H1 (cell line): ENCODE data around the gene CD63. TPM values are rescaled to one million over a fixed set of nuclear protein-coding genes. Genes with fewer than 3 reads are reported as not detected.

Source experiments
- CTCF ChIA-PET: fragments of 300-600 bp; sonication (Branson Sonifier 250); formaldehyde crosslinking; loops from one replicate; lab custom pipeline; 2021; ENCODE audit not compliant: partially characterized antibody; lab: Charles Lee
- POLR2A ChIA-PET: fragments of 300-600 bp; sonication (Branson Sonifier 250); formaldehyde crosslinking; loops from one replicate; lab custom pipeline; 2021; ENCODE audit warnings: inconsistent platforms; ENCODE audit not compliant: partially characterized antibody; lab: Charles Lee
- DNase-seq, 2 experiments: peaks; one replicate each; pipeline versions ENCODE4 v3.0.0 to v3.0.0-alpha.2; 2010 to 2022; ENCODE audit warnings: low spot score in 2 of 2, low read depth in 1 of 2, mixed read lengths in 1 of 2
- FAIRE-seq: peaks from 2 replicates; lab custom pipeline; 2011; peaks lifted over from hg19 to GRCh38; lab: Jason Lieb, UNC
- H2AFZ ChIP-seq: 2 replicates; pipeline ENCODE4 v1.8.1; 2012; ENCODE audit warnings: low read length, inconsistent platforms
- H2AK5ac ChIP-seq: 2 replicates; pipeline ENCODE4 v1.6.1; 2013; ENCODE audit warnings: low read depth, low read length
- H2BK120ac ChIP-seq: replicated peaks from 2 replicates; pipeline ENCODE3; 2013; ENCODE audit warnings: low read depth, low read length, inconsistent platforms
- H2BK12ac ChIP-seq: 2 replicates; pipeline ENCODE4 v1.6.1; 2013; ENCODE audit warnings: low read depth, low read length
- H2BK15ac ChIP-seq: 2 replicates; pipeline ENCODE4 v1.6.1; 2013; ENCODE audit warnings: low read length
- H2BK20ac ChIP-seq: 2 replicates; pipeline ENCODE4 v1.6.1; 2013; ENCODE audit warnings: low read length
- H2BK5ac ChIP-seq: 2 replicates; pipeline ENCODE4 v1.6.1; 2013; ENCODE audit warnings: low read depth, low read length
- H3K14ac ChIP-seq: 2 replicates; pipeline ENCODE4 v1.6.1; 2013; ENCODE audit warnings: inconsistent platforms; ENCODE audit not compliant: insufficient read length
- H3K18ac ChIP-seq: 2 replicates; pipeline ENCODE4 v1.6.1; 2013; ENCODE audit warnings: low read length; ENCODE audit errors: extremely low read depth
- H3K23ac ChIP-seq: 2 replicates; pipeline ENCODE4 v1.6.1; 2013; ENCODE audit warnings: inconsistent platforms; ENCODE audit not compliant: insufficient read length
- H3K23me2 ChIP-seq: 2 replicates; pipeline ENCODE4 v1.6.1; 2013; ENCODE audit warnings: low read depth, low read length
- H3K27ac ChIP-seq: 2 replicates; pipeline ENCODE4 v1.6.1; 2011; ENCODE audit warnings: low read depth, low read length, inconsistent platforms
- H3K27me3 ChIP-seq, 4 experiments: replicated peaks in 1 of 4; 1 replicate in 1 of 4; 2 replicates in 3 of 4; pipeline versions ENCODE4 v1.6.1 to v1.8.1; 2011 to 2013; ENCODE audit warnings: low read length in 3 of 4, mild to moderate bottlenecking in 3 of 4, inconsistent platforms in 2 of 4, mixed read lengths in 2 of 4, moderate library complexity in 1 of 4; ENCODE audit not compliant: control insufficient read depth in 3 of 4, insufficient read depth in 3 of 4; ENCODE audit errors: extremely low read depth in 1 of 4
- H3K36me3 ChIP-seq, 4 experiments: 2 replicates each; pipeline versions ENCODE4 v1.6.1 to v1.8.1; 2011 to 2013; ENCODE audit warnings: mild to moderate bottlenecking in 4 of 4, low read length in 3 of 4, moderate library complexity in 2 of 4, control low read depth in 1 of 4, inconsistent platforms in 1 of 4; ENCODE audit not compliant: insufficient read depth in 4 of 4, control insufficient read depth in 2 of 4
- H3K4ac ChIP-seq: replicated peaks from 2 replicates; pipeline ENCODE3; 2013; ENCODE audit warnings: low read length, low read depth, mixed read lengths, inconsistent platforms; ENCODE audit not compliant: insufficient read length
- H3K4me1 ChIP-seq, 4 experiments: replicated peaks in 1 of 4; 1 replicate in 1 of 4; 2 replicates in 3 of 4; pipeline versions ENCODE4 v1.6.1 to v1.8.1; 2011 to 2013; ENCODE audit warnings: low read length in 3 of 4, inconsistent platforms in 2 of 4, mixed read lengths in 1 of 4; ENCODE audit not compliant: insufficient read depth in 4 of 4, control insufficient read depth in 3 of 4
- H3K4me2 ChIP-seq, 2 experiments: 2 replicates each; pipeline versions ENCODE4 v1.6.1 to v1.8.1; 2011 to 2013; ENCODE audit warnings: low read depth in 2 of 2, low read length in 2 of 2, control low read depth in 1 of 2, inconsistent platforms in 1 of 2, mild to moderate bottlenecking in 1 of 2; ENCODE audit not compliant: insufficient read depth in 1 of 2
- H3K4me3 ChIP-seq, 4 experiments: fragments of 200-600, 300-600 bp in 1 of 4; sonication (generic), shearing (Covaris generic), sonication (Bioruptor Twin) in 1 of 4; 2 replicates each; pipeline versions ENCODE4 v1.5.1 to v1.8.1; 2011 to 2016; ENCODE audit warnings: low read length in 4 of 4, low read depth in 3 of 4, control low read depth in 2 of 4, inconsistent platforms in 2 of 4, mild to moderate bottlenecking in 2 of 4, mixed read lengths in 1 of 4, moderate library complexity in 1 of 4; ENCODE audit not compliant: insufficient read depth in 2 of 4; ENCODE audit errors: extremely low read depth in 1 of 4
- H3K56ac ChIP-seq: replicated peaks from 2 replicates; pipeline ENCODE3; 2013; ENCODE audit warnings: low read depth, mild to moderate bottlenecking, mixed read lengths, low read length, inconsistent platforms; ENCODE audit not compliant: insufficient read length
- H3K79me1 ChIP-seq: 2 replicates; pipeline ENCODE4 v1.6.1; 2013; ENCODE audit warnings: low read depth, low read length, control low read depth
- H3K79me2 ChIP-seq, 2 experiments: 2 replicates each; pipeline versions ENCODE4 v1.6.1 to v1.8.1; 2012 to 2013; ENCODE audit warnings: low read length in 2 of 2, mild to moderate bottlenecking in 2 of 2, inconsistent platforms in 1 of 2; ENCODE audit not compliant: insufficient read depth in 2 of 2, control insufficient read depth in 1 of 2
- H3K9ac ChIP-seq, 4 experiments: replicated peaks in 1 of 4; 1 replicate in 1 of 4; 2 replicates in 3 of 4; pipeline versions ENCODE4 v1.6.1 to v1.8.1; 2011 to 2013; ENCODE audit warnings: low read depth in 3 of 4, low read length in 3 of 4, control low read depth in 2 of 4, mild to moderate bottlenecking in 2 of 4, moderate library complexity in 2 of 4, inconsistent platforms in 1 of 4; ENCODE audit errors: extremely low read depth in 1 of 4
- H3K9me3 ChIP-seq, 2 experiments: 2 replicates each; pipeline versions ENCODE4 v1.6.1 to v1.8.1; 2012 to 2013; ENCODE audit warnings: mild to moderate bottlenecking in 2 of 2, moderate library complexity in 2 of 2, control low read depth in 1 of 2, inconsistent platforms in 1 of 2, low read depth in 1 of 2, low read length in 1 of 2, mixed read lengths in 1 of 2; ENCODE audit not compliant: insufficient read depth in 2 of 2
- H4K20me1 ChIP-seq, 2 experiments: replicated peaks in 1 of 2; 2 replicates each; pipeline versions ENCODE3 to v1.8.1; 2011 to 2013; ENCODE audit warnings: inconsistent platforms in 2 of 2, low read length in 2 of 2, mild to moderate bottlenecking in 1 of 2; ENCODE audit not compliant: insufficient read depth in 2 of 2, control insufficient read depth in 1 of 2
- H4K5ac ChIP-seq: 2 replicates; pipeline ENCODE4 v1.6.1; 2013; ENCODE audit warnings: low read length, low read depth, mixed read lengths, inconsistent platforms; ENCODE audit not compliant: insufficient read length
- H4K8ac ChIP-seq: 2 replicates; pipeline ENCODE4 v1.8.0; 2013; ENCODE audit warnings: mild to moderate bottlenecking, moderate library complexity, low read length, inconsistent platforms; ENCODE audit not compliant: insufficient read depth; ENCODE audit errors: extremely low read depth
- H4K91ac ChIP-seq: replicated peaks from 2 replicates; pipeline ENCODE3; 2013; ENCODE audit warnings: low read length, mixed read lengths, inconsistent platforms; ENCODE audit not compliant: insufficient read length
- JUND ChIP-seq: IDR thresholded peaks from 2 replicates; pipeline ENCODE4 v1.6.1; 2011; ENCODE audit warnings: mild to moderate bottlenecking, improper control_type of control experiment, low read length
- RNF2 ChIP-seq: fragments of 200-900, 300-1000 bp; sonication (generic); IDR thresholded peaks from 2 replicates; pipeline ENCODE4 v1.7.1; 2016; ENCODE audit warnings: borderline replicate concordance, low read depth, mild to moderate bottlenecking, antibody characterized with exemption, low read length; ENCODE audit not compliant: poor library complexity, severe bottlenecking; ENCODE audit errors: missing control alignments
- SIN3A ChIP-seq, 2 experiments: IDR thresholded peaks in 1 of 2; conservative IDR thresholded peaks in 1 of 2; 2 replicates each; pipeline ENCODE4 v1.6.1; 2011 to 2012; ENCODE audit warnings: low read length in 2 of 2, improper control_type of control experiment in 1 of 2, low read depth in 1 of 2, mild to moderate bottlenecking in 1 of 2
- WGBS, 2 experiments: shearing (Covaris generic) in 1 of 2; methylation state at CpG; one replicate each; pipeline versions ENCODE4 v1.1.6 to v1.1.7; 2013 to 2015; ENCODE audit warnings: low lambda C conversion rate in 2 of 2, mixed read lengths in 2 of 2, inconsistent platforms in 1 of 2, low coverage in 1 of 2, missing lambda C conversion rate in 1 of 2; ENCODE audit not compliant: insufficient replicate concordance in 2 of 2, insufficient coverage in 1 of 2, insufficient read length in 1 of 2; ENCODE audit errors: extremely low coverage in 1 of 2, missing lambda C conversion rate in 1 of 2; 5-methylcytosine and 5-hydroxymethylcytosine counted together
- polyA plus RNA-seq, 7 experiments: library from polyadenylated mRNA; depleted of rRNA in 3 of 7; stranded (reverse) in 5 of 7; unstranded in 2 of 7; fragments of >200 nt in 5 of 7; fragments of 200-250 nt in 2 of 7; gene quantifications; 1 replicate in 5 of 7; 2 replicates in 1 of 7; 4 replicates in 1 of 7; pipeline versions ENCODE4 v1.2.1 to v1.2.3, GENCODE V29; 2011 to 2013; ENCODE audit warnings: missing spikeins in 2 of 7, mixed read lengths in 2 of 7
- total RNA-seq: library from RNA; stranded (reverse); fragmentation: NEBNext Ultra II Directional; extraction: Animal tissue kit (Norgen Biotek cat#: 25700); gene quantifications from 2 replicates; pipeline ENCODE4 v1.2.1, GENCODE V29; 2021

CD63 gene
- total and polyA plus RNA-seq, 2 of the 8 experiments (the other 6 are each of a cell fraction or from before 2014, with no cell fraction given), result 440 to 526 TPM

GRCh38 chr12:55718624-55719275 lies 10.1 kb downstream of the CD63 start:
- Histone ChIP-seq H3K27ac (peak overlapping the region; percentile 65), H3K18ac (no peak overlapping the region; the same call in 1 of the 2 replicates), H3K4me2 (peak overlapping the region; percentile 87 to 89), H2AK5ac (no peak overlapping the region), H3K27me3 (no peaks in the 10 kb centered on the region), H2BK20ac (no peak overlapping the region), H3K14ac (no peak overlapping the region), H2BK5ac (0 out of 2 replicates have a peak overlapping the region, but pooled peaks have one; percentile 27), H3K4me3 (peak overlapping the region in 3 of 4 experiments; percentile 21 to 90 (median 27); a peak in 4 of 8 replicates), H3K4ac (no peak overlapping the region), H3K9ac (no peak overlapping the region), H3K9me3 (no peaks in the 10 kb centered on the region), H3K23me2 (peaks cover 12% of the 10 kb centered on the region), H3K56ac (no peak overlapping the region), H3K79me1 (peaks cover 5% of the 10 kb centered on the region), H4K20me1 (peaks cover 0 to 4% of the 10 kb centered on the region in 2 experiments), H2BK120ac (no peak overlapping the region), H3K4me1 (peaks cover 10 to 27% (median 19%) of the 10 kb centered on the region in 4 experiments), H3K79me2 (peaks cover 0 to 9% of the 10 kb centered on the region in 2 experiments; a peak in 1 of 4 replicates), H3K36me3 (peaks cover 0 to 4% (median 0%) of the 10 kb centered on the region in 4 experiments; a peak in 4 of 8 replicates), H4K5ac (no peak overlapping the region), H3K23ac (no peak overlapping the region), H4K8ac (no peak overlapping the region), H2BK15ac (no peak overlapping the region; the same call in 1 of the 2 replicates), H2AFZ (no peak overlapping the region), H4K91ac (no peak overlapping the region), H2BK12ac (no peak overlapping the region)
- ChIA-PET CTCF (interaction anchor here (0.7 to 11.1 kb wide), 12 partner anchors 9 to 489 kb away, joined by 3 to 229 read pairs (median 11); partner anchors contain the start of genes CD63 and ITGA7), POLR2A (interaction anchor here (0.5 to 8.3 kb wide), 8 partner anchors 11 to 388 kb away, joined by 3 to 103 read pairs (median 5); partner anchors contain the start of genes CD63 and ITGA7)
- 78% methylated on average over 4 of the region's 4 CpGs; no CpG with 5 or more reads in 1 of the 2 experiments for WGBS, 2 experiments
- TF ChIP-seq JUND (no peak), RNF2 (no peak), SIN3A (conservative IDR thresholded peaks at IDR 0.05 in 1 of 2, IDR thresholded peaks at IDR 0.05 in 1 of 2; ENCODE audit: low read depth in 1 of 2, low read length in 2 of 2) (no peak)
- no peak for FAIRE-seq
- DNase-seq, result no peak
